ENCODE measurements around the gene NSL1. TPM values are rescaled to one million over a fixed set of nuclear protein-coding genes. Genes with fewer than 3 reads are reported as not detected.

Gene NSL1
- polyA plus RNA-seq, 1 donor (not counting 4 experiments of a cell fraction or from before 2014, with no cell fraction given): 25.5 TPM

GRCh38 chr1:212678456-212679410 lies 112.8 kb downstream of the NSL1 start:
- no peaks in the 10 kb centered on the region for H3K36me3 ChIP-seq (ENCODE audit: control insufficient read depth in 2 of 2, extremely low read depth in 1 of 2, insufficient read depth in 2 of 2, low read length in 2 of 2)
- no peak overlapping the region for H3K4me3 ChIP-seq (ENCODE audit: control insufficient read depth in 2 of 3, extremely low read depth in 1 of 3, insufficient read depth in 2 of 3, low read depth in 1 of 3, low read length in 3 of 3)
- DNase-seq (ENCODE audit: low read depth, low spot score): no peak
- dilution Hi-C loops (cut with MboI; ENCODE audit: extremely low pct_ligation_motif_present, low sequenced_read_pairs): no loop called here
- peaks cover 13% of the 10 kb centered on the region for H3K27me3 ChIP-seq (ENCODE audit: control insufficient read depth, extremely low read depth, insufficient read depth, low read length)
- no peak overlapping the region for H3K4me2 ChIP-seq (ENCODE audit: control insufficient read depth, extremely low read depth, insufficient read depth, low read depth, low read length)
- H3K9me3 ChIP-seq (ENCODE audit: control insufficient read depth, low read depth, low read length): no peaks in the 10 kb centered on the region
- no peaks in the 10 kb centered on the region for H3K9me1 ChIP-seq (ENCODE audit: control insufficient read depth, extremely low read depth, insufficient read depth, low read length)
- no peak for TF ChIP-seq CTCF (optimal IDR thresholded peaks at IDR 0.05 in 1 of 3, IDR thresholded peaks at IDR 0.05 in 1 of 3, conservative IDR thresholded peaks at IDR 0.05 in 1 of 3; ENCODE audit: extremely low read depth in 1 of 3, insufficient read depth in 2 of 3, low read length in 3 of 3)
- TF ChIP-seq EZH2 (IDR thresholded peaks at IDR 0.05; ENCODE audit: low read length): no peak
- no peak for FAIRE-seq
- H3K9ac ChIP-seq (ENCODE audit: control insufficient read depth, extremely low read depth, insufficient read depth, low read length): no peak overlapping the region
- H3K27ac ChIP-seq (ENCODE audit: control insufficient read depth, insufficient read depth, low read length): no peak overlapping the region
- H4K20me1 ChIP-seq (ENCODE audit: control insufficient read depth, extremely low read depth, insufficient read depth, low read length): no peaks in the 10 kb centered on the region
- no peaks in the 10 kb centered on the region for H3K4me1 ChIP-seq (ENCODE audit: control insufficient read depth, extremely low read depth, insufficient read depth, low read length)
- H3K79me2 ChIP-seq (ENCODE audit: control insufficient read depth, insufficient read depth, low read length): no peaks in the 10 kb centered on the region
- H2AFZ ChIP-seq (ENCODE audit: control insufficient read depth, low read length): no peak overlapping the region

- H3K27me3 ChIP-seq (ENCODE audit: control insufficient read depth, extremely low read depth, insufficient read depth, low read length): peaks cover 8% of the 10 kb centered on the region
- dilution Hi-C loops (cut with MboI; ENCODE audit: extremely low pct_ligation_motif_present, low sequenced_read_pairs): no loop called here
- no peak overlapping the region for H3K9ac ChIP-seq (ENCODE audit: control insufficient read depth, extremely low read depth, insufficient read depth, low read length)
- H3K4me1 ChIP-seq (ENCODE audit: control insufficient read depth, extremely low read depth, insufficient read depth, low read length): no peaks in the 10 kb centered on the region
- no peaks in the 10 kb centered on the region for H3K9me3 ChIP-seq (ENCODE audit: control insufficient read depth, low read depth, low read length)
- no peaks in the 10 kb centered on the region for H3K36me3 ChIP-seq (ENCODE audit: control insufficient read depth in 2 of 2, extremely low read depth in 1 of 2, insufficient read depth in 2 of 2, low read length in 2 of 2)
- H3K79me2 ChIP-seq (ENCODE audit: control insufficient read depth, insufficient read depth, low read length): no peaks in the 10 kb centered on the region
- DNase-seq (ENCODE audit: low read depth, low spot score) (no peak), FAIRE-seq (no peak)
- TF ChIP-seq CTCF (optimal IDR thresholded peaks at IDR 0.05 in 1 of 3, IDR thresholded peaks at IDR 0.05 in 1 of 3, conservative IDR thresholded peaks at IDR 0.05 in 1 of 3; ENCODE audit: extremely low read depth in 1 of 3, insufficient read depth in 2 of 3, low read length in 3 of 3): no peak
- no peak for TF ChIP-seq EZH2 (IDR thresholded peaks at IDR 0.05; ENCODE audit: low read length)
- H3K9me1 ChIP-seq (ENCODE audit: control insufficient read depth, extremely low read depth, insufficient read depth, low read length): no peaks in the 10 kb centered on the region
- no peak overlapping the region for H2AFZ ChIP-seq (ENCODE audit: control insufficient read depth, low read length)
- H3K27ac ChIP-seq (ENCODE audit: control insufficient read depth, insufficient read depth, low read length): no peak overlapping the region
- no peaks in the 10 kb centered on the region for H4K20me1 ChIP-seq (ENCODE audit: control insufficient read depth, extremely low read depth, insufficient read depth, low read length)
- H3K4me3 ChIP-seq (ENCODE audit: control insufficient read depth in 2 of 3, extremely low read depth in 1 of 3, insufficient read depth in 2 of 3, low read depth in 1 of 3, low read length in 3 of 3): no peak overlapping the region
- H3K4me2 ChIP-seq (ENCODE audit: control insufficient read depth, extremely low read depth, insufficient read depth, low read depth, low read length): no peak overlapping the region
These were observed 114.0 kb downstream of the NSL1 start for GRCh38 chr1:212677573-212677972.

Data from keratinocyte (primary cell).